Endothelial cell of umbilical vein (primary cell): ENCODE measurements around the gene RRH. TPM values are rescaled to one million over a fixed set of nuclear protein-coding genes. Genes with fewer than 3 reads are reported as not detected.

Experiments
- BruUV-seq: library from RNA; stranded (reverse); fragments of 400-500 nt; replicated peaks from 2 replicates; lab custom pipeline; 2021; lab: Mats Ljungman, UMichigan
- CTCF ChIA-PET: fragments of 300-600, 350-600 bp; sonication (Branson Sonifier 250); formaldehyde crosslinking; loops from one replicate; lab custom pipeline; 2021; ENCODE audit warnings: antibody characterized with exemption, inconsistent platforms; lab: Charles Lee
- POLR2A ChIA-PET: fragments of 300-600, 350-600 bp; sonication (Branson Sonifier 250); formaldehyde crosslinking; loops from one replicate; lab custom pipeline; 2021; ENCODE audit warnings: antibody characterized with exemption, inconsistent platforms; lab: Charles Lee
- DNase-seq: peaks from one replicate; pipeline ENCODE4 v3.0.0-alpha.2; 2011; ENCODE audit warnings: low read depth, low spot score
- FAIRE-seq: peaks from 2 replicates; lab custom pipeline; 2011; peaks lifted over from hg19 to GRCh38; lab: Jason Lieb, UNC
- H2AFZ ChIP-seq: 2 replicates; pipeline ENCODE4 v1.6.0; 2012; ENCODE audit warnings: low read depth, low read length, control low read depth, inconsistent platforms
- H3K27ac ChIP-seq: 2 replicates; pipeline ENCODE4 v1.5.1; 2011; ENCODE audit warnings: low read depth, mild to moderate bottlenecking, control low read depth, low read length, moderate library complexity; ENCODE audit not compliant: insufficient read depth
- H3K27me3 ChIP-seq, 2 experiments: 2 replicates each; pipeline versions ENCODE4 v1.6.0 to v1.6.1; 2011; ENCODE audit warnings: low read length in 2 of 2, mixed read lengths in 1 of 2; ENCODE audit not compliant: control insufficient read depth in 2 of 2, insufficient read depth in 2 of 2
- H3K36me3 ChIP-seq, 2 experiments: 2 replicates in 1 of 2; 3 replicates in 1 of 2; pipeline ENCODE4 v1.5.1; 2011; ENCODE audit warnings: low read length in 2 of 2, mild to moderate bottlenecking in 1 of 2, moderate library complexity in 1 of 2; ENCODE audit not compliant: control insufficient read depth in 2 of 2, insufficient read depth in 2 of 2; ENCODE audit errors: extremely low read depth in 1 of 2
- H3K4me1 ChIP-seq: 3 replicates; pipeline ENCODE4 v1.5.1; 2011; ENCODE audit warnings: mild to moderate bottlenecking, low read length; ENCODE audit not compliant: control insufficient read depth, insufficient read depth; ENCODE audit errors: extremely low read depth
- H3K4me2 ChIP-seq: 2 replicates; pipeline ENCODE4 v1.6.1; 2011; ENCODE audit warnings: low read length, control low read depth, mixed read lengths; ENCODE audit not compliant: insufficient read depth
- H3K4me3 ChIP-seq, 3 experiments: fragments of 200-600 bp in 1 of 3; sonication (generic), shearing (Covaris generic) in 1 of 3; replicated peaks in 1 of 3; 2 replicates each; pipeline ENCODE4 v1.5.1; 2011 to 2016; ENCODE audit warnings: control low read depth in 3 of 3, low read length in 3 of 3, mild to moderate bottlenecking in 2 of 3, inconsistent platforms in 1 of 3, low read depth in 1 of 3, moderate library complexity in 1 of 3; ENCODE audit not compliant: insufficient read depth in 1 of 3
- H3K79me2 ChIP-seq: 2 replicates; pipeline ENCODE4 v1.6.0; 2012; ENCODE audit warnings: low read length, inconsistent platforms; ENCODE audit not compliant: control insufficient read depth, insufficient read depth
- H3K9ac ChIP-seq: replicated peaks from 2 replicates; pipeline ENCODE3; 2011; ENCODE audit warnings: low read length, control low read depth; ENCODE audit not compliant: insufficient read depth; ENCODE audit errors: extremely low read depth
- H3K9me1 ChIP-seq: replicated peaks from 3 replicates; pipeline ENCODE4 v1.6.0; 2011; ENCODE audit warnings: mild to moderate bottlenecking, low read length; ENCODE audit not compliant: control insufficient read depth, insufficient read depth; ENCODE audit errors: extremely low read depth
- H3K9me3 ChIP-seq: replicated peaks from 2 replicates; pipeline ENCODE4 v1.5.1; 2012; ENCODE audit warnings: low read length, inconsistent platforms; ENCODE audit not compliant: control insufficient read depth, insufficient read depth
- H4K20me1 ChIP-seq: replicated peaks from 2 replicates; pipeline ENCODE3; 2011; ENCODE audit warnings: mild to moderate bottlenecking, low read length; ENCODE audit not compliant: control insufficient read depth, insufficient read depth; ENCODE audit errors: extremely low read depth
- EZH2 ChIP-seq: IDR thresholded peaks from 2 replicates; pipeline ENCODE4 v1.6.1; 2012; ENCODE audit warnings: borderline replicate concordance, low read depth, mild to moderate bottlenecking, moderate library complexity, low read length, inconsistent platforms; ENCODE audit not compliant: severe bottlenecking
- FOS ChIP-seq: IDR thresholded peaks from 2 replicates; pipeline ENCODE4 v1.6.1; 2011; ENCODE audit warnings: mild to moderate bottlenecking, low read length, moderate library complexity, borderline replicate concordance; ENCODE audit not compliant: insufficient read depth
- GATA2 ChIP-seq: IDR thresholded peaks from 2 replicates; pipeline ENCODE4 v1.7.0; 2011; ENCODE audit warnings: low read depth, mild to moderate bottlenecking, moderate library complexity, mixed read lengths, low read length; ENCODE audit not compliant: insufficient read length, insufficient read depth
- JUN ChIP-seq: IDR thresholded peaks from 2 replicates; pipeline ENCODE4 v1.6.1; 2011; ENCODE audit warnings: borderline replicate concordance, low read depth; ENCODE audit not compliant: insufficient read length, insufficient read depth
- MYC ChIP-seq: IDR thresholded peaks from one replicate; pipeline ENCODE4 v1.6.1; 2011; ENCODE audit warnings: mild to moderate bottlenecking, low read depth, low read length
- POLR2A ChIP-seq: IDR thresholded peaks from 2 replicates; pipeline ENCODE4 v1.6.1; 2012; ENCODE audit warnings: low read depth, mild to moderate bottlenecking, control low read depth, low read length
- POLR2AphosphoS5 ChIP-seq: IDR thresholded peaks from 2 replicates; pipeline ENCODE4 v1.6.1; 2012; ENCODE audit warnings: low read depth, mild to moderate bottlenecking, control low read depth, low read length, moderate library complexity; ENCODE audit not compliant: insufficient read depth
- dilution Hi-C: fragments of 300-500 bp; cut with MboI; formaldehyde crosslinking; loops from one replicate; pipeline ENCODE4 v1.15.0; 2019; ENCODE audit warnings: low sequenced_read_pairs; ENCODE audit not compliant: extremely low pct_ligation_motif_present
- intact Hi-C: fragments of 100-400 bp; cut with micrococcal nuclease; formaldehyde crosslinking; loops from one replicate; pipeline ENCODE4 v1.10.0; 2022
- polyA plus RNA-seq, 4 experiments: library from polyadenylated mRNA; depleted of rRNA in 3 of 4; stranded (reverse) in 3 of 4; unstranded in 1 of 4; fragments of >200 nt; gene quantifications; 2 replicates each; pipeline versions ENCODE4 v1.2.1 to v1.2.3, GENCODE V29; 2011 to 2012; ENCODE audit warnings: missing spikeins in 1 of 4
- total RNA-seq: library from RNA; stranded (reverse); gene quantifications from 2 replicates; pipeline ENCODE4 v1.2.3, GENCODE V29; 2021
- TF ChIP-seq, protein P1 (sequence below): IDR thresholded peaks from 2 replicates; pipeline ENCODE4 v1.6.1; 2011; ENCODE audit not compliant: insufficient read depth, insufficient read length
- TF ChIP-seq, protein P2 (sequence below), 2 donors: IDR thresholded peaks; 1 replicate in 1 of 2; 2 replicates in 1 of 2; pipeline ENCODE4 v1.5.1; 2011; ENCODE audit warnings: low read length in 2 of 2, mild to moderate bottlenecking in 2 of 2, moderate library complexity in 2 of 2, control low read depth in 1 of 2, inconsistent platforms in 1 of 2, low read depth in 1 of 2; ENCODE audit not compliant: insufficient read depth in 1 of 2; ENCODE audit errors: extremely low read depth in 1 of 2

Gene RRH
- total and polyA plus RNA-seq, 2 donors (not counting 3 experiments of a cell fraction or from before 2014, with no cell fraction given), result 0.11 to 0.31 TPM

DNA sequence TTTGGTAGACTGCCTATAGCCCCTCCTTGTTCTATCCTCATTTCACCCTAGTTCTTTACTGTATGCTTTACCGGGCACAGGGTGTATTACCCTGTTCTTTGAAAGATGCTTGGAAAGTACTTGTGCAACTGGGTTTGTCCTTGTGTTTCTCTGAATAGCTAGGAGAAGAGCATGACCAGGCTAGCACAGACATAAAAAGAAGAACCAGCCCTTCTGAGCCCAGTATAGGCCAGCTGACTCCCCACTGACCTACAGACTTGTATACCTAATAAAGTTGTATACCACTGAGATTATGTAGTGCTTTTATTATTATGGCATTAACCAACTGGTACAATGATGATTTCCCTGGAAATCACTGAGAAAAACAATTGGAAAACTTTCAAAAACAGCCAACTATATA, 40.9 kb upstream of the RRH start:
- no peak for FAIRE-seq
- no peaks in the 10 kb centered on the region for H3K4me1 ChIP-seq
- H3K9me3 ChIP-seq, result no peaks in the 10 kb centered on the region
- no peaks in the 10 kb centered on the region for H4K20me1 ChIP-seq
- H3K9me1 ChIP-seq, result no peaks in the 10 kb centered on the region
- H3K4me2 ChIP-seq, result no peak overlapping the region
- TF ChIP-seq POLR2A (no peak), FOS (no peak), MYC (no peak), GATA2 (no peak), JUN (no peak), POLR2AphosphoS5 (no peak), EZH2 (no peak)
- TF ChIP-seq, protein P1, sequence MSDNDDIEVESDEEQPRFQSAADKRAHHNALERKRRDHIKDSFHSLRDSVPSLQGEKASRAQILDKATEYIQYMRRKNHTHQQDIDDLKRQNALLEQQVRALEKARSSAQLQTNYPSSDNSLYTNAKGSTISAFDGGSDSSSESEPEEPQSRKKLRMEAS, result no peak
- TF ChIP-seq, protein P2, sequence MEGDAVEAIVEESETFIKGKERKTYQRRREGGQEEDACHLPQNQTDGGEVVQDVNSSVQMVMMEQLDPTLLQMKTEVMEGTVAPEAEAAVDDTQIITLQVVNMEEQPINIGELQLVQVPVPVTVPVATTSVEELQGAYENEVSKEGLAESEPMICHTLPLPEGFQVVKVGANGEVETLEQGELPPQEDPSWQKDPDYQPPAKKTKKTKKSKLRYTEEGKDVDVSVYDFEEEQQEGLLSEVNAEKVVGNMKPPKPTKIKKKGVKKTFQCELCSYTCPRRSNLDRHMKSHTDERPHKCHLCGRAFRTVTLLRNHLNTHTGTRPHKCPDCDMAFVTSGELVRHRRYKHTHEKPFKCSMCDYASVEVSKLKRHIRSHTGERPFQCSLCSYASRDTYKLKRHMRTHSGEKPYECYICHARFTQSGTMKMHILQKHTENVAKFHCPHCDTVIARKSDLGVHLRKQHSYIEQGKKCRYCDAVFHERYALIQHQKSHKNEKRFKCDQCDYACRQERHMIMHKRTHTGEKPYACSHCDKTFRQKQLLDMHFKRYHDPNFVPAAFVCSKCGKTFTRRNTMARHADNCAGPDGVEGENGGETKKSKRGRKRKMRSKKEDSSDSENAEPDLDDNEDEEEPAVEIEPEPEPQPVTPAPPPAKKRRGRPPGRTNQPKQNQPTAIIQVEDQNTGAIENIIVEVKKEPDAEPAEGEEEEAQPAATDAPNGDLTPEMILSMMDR (IDR thresholded peaks at IDR 0.05; ENCODE audit: extremely low read depth in 1 of 2, insufficient read depth in 1 of 2, low read depth in 1 of 2, low read length in 2 of 2), result no peak
- no peak overlapping the region for H3K9ac ChIP-seq
- DNase-seq, result no peak
- no TSS peak for BruUV-seq
- intact Hi-C loops, result no loop called here
- POLR2A ChIA-PET, result no interaction called here
- H3K36me3 ChIP-seq, result no peaks in the 10 kb centered on the region
- H3K4me3 ChIP-seq, result no peak overlapping the region
- no peak overlapping the region for H2AFZ ChIP-seq
- H3K27ac ChIP-seq, result no peak overlapping the region
- no peaks in the 10 kb centered on the region for H3K27me3 ChIP-seq
- dilution Hi-C loops, result no loop called here
- no peaks in the 10 kb centered on the region for H3K79me2 ChIP-seq
- CTCF ChIA-PET, result no interaction called here
